ENCODE data around the gene XAGE3.
"Not testable (repeated sequence)": the region's sequence is repeated elsewhere in the genome, so short reads cannot be mapped to it uniquely, and the experiment has no call there.

XAGE3 gene

GRCh38 chrX:52867610-52868348 is at the start of gene XAGE3:
Gene XAGE3, minus strand, starts transcription at chrX:52868083. Its CDS starts 950 bp downstream, at chrX:52867133.
- DNase-seq (ENCODE audit: insufficient read length, low spot score) (no peak), FAIRE-seq (no peak)

GRCh38 chrX:52914704-52915103 is 46.8 kb upstream of the XAGE3 start:
- not testable (repeated sequence) for FAIRE-seq

GRCh38 chrX:52913681-52914080 is 45.8 kb upstream of the XAGE3 start:
- DNase-seq (ENCODE audit: insufficient read length, low spot score); FAIRE-seq: not testable (repeated sequence)

More at GRCh38 chrX:52914704-52915103, 46.8 kb upstream of the XAGE3 start:
- DNase-seq (ENCODE audit: insufficient read length, low spot score), result not testable (repeated sequence)

GRCh38 chrX:52909313-52909969 is 41.6 kb upstream of the XAGE3 start:
- not testable (repeated sequence) for FAIRE-seq; DNase-seq (ENCODE audit: insufficient read length, low spot score)

GRCh38 chrX:52907900-52908299 is 40.0 kb upstream of the XAGE3 start:
- FAIRE-seq; DNase-seq (ENCODE audit: insufficient read length, low spot score): not testable (repeated sequence)

- not testable (repeated sequence) for DNase-seq (ENCODE audit: insufficient read length, low spot score); FAIRE-seq
Measured at GRCh38 chrX:52907137-52907536, 39.3 kb upstream of the XAGE3 start.

- not testable (repeated sequence) for FAIRE-seq; DNase-seq (ENCODE audit: insufficient read length, low spot score)
Measured at GRCh38 chrX:52906072-52906471, 38.2 kb upstream of the XAGE3 start.

- not testable (repeated sequence) for FAIRE-seq; DNase-seq (ENCODE audit: insufficient read length, low spot score)
Measured at GRCh38 chrX:52905531-52905930, 37.6 kb upstream of the XAGE3 start.

GRCh38 chrX:52896855-52897709 is 29.2 kb upstream of the XAGE3 start, which contains the start of gene FAM156B:
Gene FAM156B, plus strand, starts transcription at chrX:52897330. Its CDS starts 9,896 bp downstream, at chrX:52907226.
- DNase-seq (ENCODE audit: insufficient read length, low spot score), result not testable (repeated sequence)
- peak; percentile 28 for FAIRE-seq

- DNase-seq (ENCODE audit: insufficient read length, low spot score); FAIRE-seq: not testable (repeated sequence)
Measured at GRCh38 chrX:52896438-52896837, 28.6 kb upstream of the XAGE3 start.

- DNase-seq (ENCODE audit: insufficient read length, low spot score); FAIRE-seq: not testable (repeated sequence)
Measured at GRCh38 chrX:52888090-52888489, 20.2 kb upstream of the XAGE3 start.

- FAIRE-seq, result not testable (repeated sequence)
Measured at GRCh38 chrX:52887459-52887858, 19.6 kb upstream of the XAGE3 start.

GRCh38 chrX:52876386-52876785 is 8.5 kb upstream of the XAGE3 start:
- not testable (repeated sequence) for FAIRE-seq; DNase-seq (ENCODE audit: insufficient read length, low spot score)

More at GRCh38 chrX:52887459-52887858, 19.6 kb upstream of the XAGE3 start:
- not testable (repeated sequence) for DNase-seq (ENCODE audit: insufficient read length, low spot score)

- not testable (repeated sequence) for DNase-seq (ENCODE audit: insufficient read length, low spot score); FAIRE-seq
Measured at GRCh38 chrX:52875436-52875835, 7.6 kb upstream of the XAGE3 start.

GRCh38 chrX:52874661-52875060 is 6.8 kb upstream of the XAGE3 start:
- no peak for FAIRE-seq
- no peak for DNase-seq (ENCODE audit: insufficient read length, low spot score)

- FAIRE-seq, result not testable (repeated sequence)
Measured at GRCh38 chrX:52873825-52874224, 5.9 kb upstream of the XAGE3 start.

GRCh38 chrX:52870046-52870445 is 2.2 kb upstream of the XAGE3 start:
- DNase-seq (ENCODE audit: insufficient read length, low spot score), result no peak

More at GRCh38 chrX:52873825-52874224, 5.9 kb upstream of the XAGE3 start:
- DNase-seq (ENCODE audit: insufficient read length, low spot score), result not testable (repeated sequence)

GRCh38 chrX:52865343-52865998 is 2.4 kb downstream of the XAGE3 start:
- no peak for FAIRE-seq
- no peak for DNase-seq (ENCODE audit: insufficient read length, low spot score)

More at GRCh38 chrX:52870046-52870445, 2.2 kb upstream of the XAGE3 start:
- no peak for FAIRE-seq

- FAIRE-seq; DNase-seq (ENCODE audit: insufficient read length, low spot score): not testable (repeated sequence)
Measured at GRCh38 chrX:52856991-52857525, 10.8 kb downstream of the XAGE3 start.

All from HTR-8/SVneo (cell line).